ENCODE results near the gene PDGFD. TPM values are rescaled to one million over a fixed set of nuclear protein-coding genes. Genes with fewer than 3 reads are reported as not detected.

PDGFD gene
- total RNA-seq, 2 experiments from 2014 or later, result not detected

GRCh38 chr11:104092744-104093143 lies 71.2 kb downstream of the PDGFD start:
- no peak for DNase-seq
- no peaks in the 10 kb centered on the region for H3K9me3 Mint-ChIP-seq
- peaks cover 4% of the 10 kb centered on the region for H3K27me3 Mint-ChIP-seq
- no peaks in the 10 kb centered on the region for H3K36me3 Mint-ChIP-seq
- no peak overlapping the region for H3K27ac Mint-ChIP-seq
- H3K4me1 Mint-ChIP-seq, result no peaks in the 10 kb centered on the region
- no peak overlapping the region for H3K4me3 Mint-ChIP-seq

- H3K9me3 Mint-ChIP-seq, result no peaks in the 10 kb centered on the region
- no peak for DNase-seq
- no peaks in the 10 kb centered on the region for H3K36me3 Mint-ChIP-seq
- H3K4me3 Mint-ChIP-seq, result no peak overlapping the region
- H3K27ac Mint-ChIP-seq, result no peak overlapping the region
- H3K4me1 Mint-ChIP-seq, result no peaks in the 10 kb centered on the region
- H3K27me3 Mint-ChIP-seq, result peaks cover 4% of the 10 kb centered on the region
Observed at GRCh38 chr11:104091281-104092096, 72.5 kb downstream of the PDGFD start.

- Mint-ChIP-seq H3K4me1 (no peaks in the 10 kb centered on the region), H3K27me3 (peaks cover 4% of the 10 kb centered on the region), H3K27ac (no peak overlapping the region), H3K4me3 (no peak overlapping the region), H3K9me3 (no peaks in the 10 kb centered on the region), H3K36me3 (no peaks in the 10 kb centered on the region)
- no peak for DNase-seq
Observed at GRCh38 chr11:104090767-104091166, 73.2 kb downstream of the PDGFD start.

DNA sequence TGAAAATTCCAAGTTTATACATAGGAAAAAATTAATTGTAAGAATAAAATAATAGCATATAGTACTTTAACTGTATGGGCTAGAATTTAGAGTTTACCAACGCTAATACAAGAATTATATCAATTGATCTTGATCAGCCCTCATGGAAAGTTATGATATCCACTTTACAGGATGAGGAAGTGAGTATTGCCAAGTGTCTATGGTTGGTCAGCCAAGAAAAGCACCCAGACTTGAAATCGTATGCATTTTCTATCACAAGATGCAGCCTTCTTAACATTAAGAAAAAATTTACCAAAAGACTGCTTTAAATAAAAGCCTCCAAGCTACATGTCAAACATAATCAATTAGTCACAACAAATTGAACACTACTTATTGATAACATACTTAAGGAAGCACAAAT lies 74.5 kb downstream of the PDGFD start:
- no peak for DNase-seq
- Mint-ChIP-seq H3K9me3 (no peaks in the 10 kb centered on the region), H3K4me3 (no peak overlapping the region), H3K27me3 (peaks cover 4% of the 10 kb centered on the region), H3K4me1 (no peaks in the 10 kb centered on the region), H3K27ac (no peak overlapping the region), H3K36me3 (no peaks in the 10 kb centered on the region)

GRCh38 chr11:104086621-104087020 lies 77.3 kb downstream of the PDGFD start:
- H3K4me1 Mint-ChIP-seq, result no peaks in the 10 kb centered on the region
- no peaks in the 10 kb centered on the region for H3K36me3 Mint-ChIP-seq
- no peak for DNase-seq
- H3K27me3 Mint-ChIP-seq, result peaks cover 4% of the 10 kb centered on the region
- H3K27ac Mint-ChIP-seq, result no peak overlapping the region
- H3K9me3 Mint-ChIP-seq, result no peaks in the 10 kb centered on the region
- H3K4me3 Mint-ChIP-seq, result no peak overlapping the region

DNA sequence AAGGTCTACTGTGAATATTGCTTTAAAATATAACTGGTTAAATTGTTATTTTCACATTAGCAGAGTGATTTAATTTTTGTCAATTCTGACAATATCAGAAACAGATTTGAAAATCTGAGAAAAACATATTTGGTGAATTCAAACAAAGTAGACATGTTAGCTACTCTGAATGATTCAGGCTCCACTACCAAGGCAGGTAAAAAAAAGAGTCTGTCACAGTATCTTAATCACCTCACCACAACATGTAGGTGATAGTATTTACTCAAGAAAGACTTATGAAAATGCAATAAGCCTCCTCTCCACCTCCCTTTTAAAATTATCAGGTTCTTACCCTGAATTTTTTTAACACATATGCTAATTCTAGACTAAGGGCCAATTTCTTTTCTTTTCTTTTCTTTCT lies 85.0 kb downstream of the PDGFD start:
- H3K4me3 Mint-ChIP-seq, result no peak overlapping the region
- no peaks in the 10 kb centered on the region for H3K36me3 Mint-ChIP-seq
- DNase-seq, result no peak
- no peaks in the 10 kb centered on the region for H3K9me3 Mint-ChIP-seq
- H3K27ac Mint-ChIP-seq, result no peak overlapping the region
- no peaks in the 10 kb centered on the region for H3K27me3 Mint-ChIP-seq
- no peaks in the 10 kb centered on the region for H3K4me1 Mint-ChIP-seq

- H3K9me3 Mint-ChIP-seq, result no peaks in the 10 kb centered on the region
- H3K27ac Mint-ChIP-seq, result no peak overlapping the region
- DNase-seq, result no peak
- H3K4me1 Mint-ChIP-seq, result no peaks in the 10 kb centered on the region
- H3K27me3 Mint-ChIP-seq, result no peaks in the 10 kb centered on the region
- H3K36me3 Mint-ChIP-seq, result no peaks in the 10 kb centered on the region
- H3K4me3 Mint-ChIP-seq, result no peak overlapping the region
Observed at GRCh38 chr11:104078245-104078644, 85.7 kb downstream of the PDGFD start.

DNA sequence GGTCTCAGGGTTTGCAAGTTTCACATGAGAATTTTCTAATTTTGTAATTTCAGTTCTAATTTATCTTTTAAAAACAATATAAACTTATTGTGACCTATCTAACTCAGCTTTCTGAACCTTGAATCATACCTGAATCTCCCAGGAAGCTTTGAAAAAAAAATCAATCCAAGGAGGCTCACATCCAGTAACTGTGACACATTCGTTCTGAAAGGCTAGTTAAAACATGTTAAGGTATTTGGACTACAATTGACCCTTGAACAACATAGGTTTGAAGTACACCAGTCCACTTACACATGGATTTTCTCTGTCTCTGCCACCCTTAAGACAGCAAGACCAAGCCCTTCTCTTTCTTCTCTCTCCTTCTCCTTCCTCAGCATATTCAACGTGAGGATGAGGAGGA lies 87.5 kb downstream of the PDGFD start:
- no peak overlapping the region for H3K27ac Mint-ChIP-seq
- no peak overlapping the region for H3K4me3 Mint-ChIP-seq
- no peaks in the 10 kb centered on the region for H3K4me1 Mint-ChIP-seq
- DNase-seq, result no peak
- H3K36me3 Mint-ChIP-seq, result no peaks in the 10 kb centered on the region
- H3K9me3 Mint-ChIP-seq, result no peaks in the 10 kb centered on the region
- no peaks in the 10 kb centered on the region for H3K27me3 Mint-ChIP-seq

DNA sequence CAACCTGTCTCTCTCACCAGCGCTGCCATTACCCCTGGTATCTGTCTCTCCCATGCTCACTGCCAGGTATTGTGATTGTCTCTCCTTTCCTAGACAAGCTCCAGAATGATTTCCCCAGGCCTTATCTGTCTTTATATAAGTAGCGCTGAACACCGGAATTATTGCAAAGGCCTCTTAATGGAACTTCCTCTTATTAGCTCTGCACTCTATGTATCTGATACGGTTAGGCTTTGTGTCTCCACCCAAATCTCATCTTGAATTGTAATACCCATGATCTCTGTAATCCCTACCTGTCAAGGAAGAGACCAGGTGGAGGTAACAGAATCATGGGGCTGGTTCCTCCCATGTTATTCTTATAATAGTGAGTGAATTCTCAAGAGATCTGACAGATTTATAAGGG lies 88.2 kb downstream of the PDGFD start:
- Mint-ChIP-seq H3K27ac (no peak overlapping the region), H3K4me1 (no peaks in the 10 kb centered on the region), H3K9me3 (no peaks in the 10 kb centered on the region), H3K4me3 (no peak overlapping the region), H3K36me3 (no peaks in the 10 kb centered on the region), H3K27me3 (no peaks in the 10 kb centered on the region)
- no peak for DNase-seq

- H3K9me3 Mint-ChIP-seq, result no peaks in the 10 kb centered on the region
- H3K27ac Mint-ChIP-seq, result no peak overlapping the region
- H3K36me3 Mint-ChIP-seq, result no peaks in the 10 kb centered on the region
- DNase-seq, result no peak
- no peak overlapping the region for H3K4me3 Mint-ChIP-seq
- H3K4me1 Mint-ChIP-seq, result no peaks in the 10 kb centered on the region
- no peaks in the 10 kb centered on the region for H3K27me3 Mint-ChIP-seq
Observed at GRCh38 chr11:104075091-104075490, 88.9 kb downstream of the PDGFD start.

GRCh38 chr11:104073950-104074705 lies 89.8 kb downstream of the PDGFD start:
- no peak overlapping the region for H3K4me3 Mint-ChIP-seq
- H3K9me3 Mint-ChIP-seq, result no peaks in the 10 kb centered on the region
- no peaks in the 10 kb centered on the region for H3K27me3 Mint-ChIP-seq
- no peaks in the 10 kb centered on the region for H3K4me1 Mint-ChIP-seq
- DNase-seq, result no peak
- no peak overlapping the region for H3K27ac Mint-ChIP-seq
- no peaks in the 10 kb centered on the region for H3K36me3 Mint-ChIP-seq

DNA sequence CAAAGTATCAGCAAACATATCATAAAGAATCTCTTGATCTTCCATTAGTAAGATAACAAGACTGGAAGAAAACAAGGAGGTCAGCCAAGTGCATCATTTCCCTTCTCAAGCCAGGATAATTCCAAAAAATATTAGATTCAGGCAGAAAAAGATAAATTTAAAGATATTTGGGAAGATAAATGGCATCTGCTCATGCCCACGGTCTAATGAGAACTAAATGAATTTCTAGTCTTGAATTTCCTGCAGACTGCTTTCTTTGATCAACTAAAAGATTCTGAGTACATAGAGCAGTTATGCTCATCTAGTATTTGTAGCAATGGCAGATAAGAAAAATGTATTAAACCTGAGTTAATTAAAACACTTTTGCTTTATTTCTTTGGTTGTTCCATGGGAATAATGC lies 96.4 kb downstream of the PDGFD start:
- no peaks in the 10 kb centered on the region for H3K36me3 Mint-ChIP-seq
- H3K4me3 Mint-ChIP-seq, result no peak overlapping the region
- no peaks in the 10 kb centered on the region for H3K4me1 Mint-ChIP-seq
- DNase-seq, result no peak
- no peak overlapping the region for H3K27ac Mint-ChIP-seq
- H3K9me3 Mint-ChIP-seq, result no peaks in the 10 kb centered on the region
- H3K27me3 Mint-ChIP-seq, result no peaks in the 10 kb centered on the region

DNA sequence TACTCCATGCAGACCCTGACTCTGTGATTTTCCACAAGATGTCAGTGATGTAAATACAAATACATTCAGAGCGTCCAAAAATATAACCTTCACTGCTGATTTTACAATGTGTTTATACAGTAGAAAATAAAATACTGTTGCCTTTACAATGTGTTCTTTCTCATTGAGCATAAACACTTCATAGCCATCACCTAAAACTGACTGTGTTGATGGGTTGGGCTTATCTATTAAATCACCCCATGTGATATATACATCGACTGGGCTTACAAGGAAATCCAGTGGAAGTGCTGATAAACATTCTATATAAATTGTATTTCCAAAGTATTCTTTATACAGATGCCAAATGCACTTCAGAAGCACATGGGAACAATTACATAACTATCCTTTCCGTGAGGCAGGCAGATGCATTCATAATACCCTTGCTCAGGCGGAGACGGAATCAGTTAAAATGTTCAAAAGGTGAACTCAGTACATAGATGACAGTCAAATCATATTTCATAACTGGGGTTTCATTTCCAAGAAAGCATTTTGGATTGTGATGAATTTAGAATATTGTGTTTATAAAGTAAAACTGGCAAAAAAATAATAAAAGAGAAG lies 99.8 kb downstream of the PDGFD start:
- Mint-ChIP-seq H3K9me3 (no peaks in the 10 kb centered on the region), H3K36me3 (no peaks in the 10 kb centered on the region), H3K4me1 (no peaks in the 10 kb centered on the region), H3K27me3 (no peaks in the 10 kb centered on the region), H3K4me3 (no peak overlapping the region), H3K27ac (no peak overlapping the region)
- DNase-seq, result no peak

- Mint-ChIP-seq H3K9me3 (no peaks in the 10 kb centered on the region), H3K27me3 (no peaks in the 10 kb centered on the region), H3K4me1 (no peaks in the 10 kb centered on the region), H3K4me3 (no peak overlapping the region), H3K36me3 (no peaks in the 10 kb centered on the region), H3K27ac (no peak overlapping the region)
- no peak for DNase-seq
Observed at GRCh38 chr11:104061853-104062521, 102.0 kb downstream of the PDGFD start.

DNA sequence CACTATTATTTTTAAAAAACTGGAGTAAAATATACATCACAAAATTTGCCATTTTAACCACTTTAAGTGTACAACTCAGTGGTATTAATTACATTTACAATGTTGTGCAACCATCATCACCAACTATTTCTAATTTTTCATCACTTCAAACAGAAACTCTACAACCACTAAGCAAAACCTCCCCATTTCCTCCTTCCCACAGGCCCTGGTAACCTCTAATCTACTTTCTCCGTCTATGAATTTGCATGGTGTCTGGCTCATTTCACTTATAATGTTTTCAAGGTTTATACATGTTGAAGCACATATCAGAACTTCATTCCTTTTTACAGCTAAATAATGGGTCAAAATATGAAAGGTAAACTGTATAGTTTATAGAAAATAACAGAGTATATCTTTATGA lies 103.1 kb downstream of the PDGFD start:
- no peaks in the 10 kb centered on the region for H3K27me3 Mint-ChIP-seq
- H3K4me3 Mint-ChIP-seq, result no peak overlapping the region
- H3K9me3 Mint-ChIP-seq, result no peaks in the 10 kb centered on the region
- H3K27ac Mint-ChIP-seq, result no peak overlapping the region
- DNase-seq, result no peak
- no peaks in the 10 kb centered on the region for H3K36me3 Mint-ChIP-seq
- no peaks in the 10 kb centered on the region for H3K4me1 Mint-ChIP-seq
